ENCODE measurements around the gene FOXP3.

DNA sequence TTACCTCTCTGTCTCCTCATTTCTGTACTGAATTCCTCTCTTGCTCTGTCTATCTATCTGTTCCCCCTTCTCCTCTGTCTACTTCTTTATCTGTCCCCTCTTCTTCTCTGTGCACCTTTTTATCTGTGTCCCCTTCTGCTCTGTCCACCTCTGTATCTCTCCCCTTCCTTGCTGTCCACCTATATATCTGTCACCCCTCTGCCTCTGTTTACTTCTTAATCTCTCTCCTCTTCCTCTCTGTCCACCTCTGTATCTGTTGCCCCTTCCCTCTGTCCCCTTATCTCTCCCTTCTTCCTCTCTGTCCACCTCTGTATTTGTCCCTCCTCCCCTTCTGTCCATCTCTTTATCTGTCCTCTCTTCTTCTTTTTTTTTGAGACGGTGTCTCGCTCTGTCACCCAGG, 20.3 kb downstream of the FOXP3 start:
- TF ChIP-seq, protein P1, sequence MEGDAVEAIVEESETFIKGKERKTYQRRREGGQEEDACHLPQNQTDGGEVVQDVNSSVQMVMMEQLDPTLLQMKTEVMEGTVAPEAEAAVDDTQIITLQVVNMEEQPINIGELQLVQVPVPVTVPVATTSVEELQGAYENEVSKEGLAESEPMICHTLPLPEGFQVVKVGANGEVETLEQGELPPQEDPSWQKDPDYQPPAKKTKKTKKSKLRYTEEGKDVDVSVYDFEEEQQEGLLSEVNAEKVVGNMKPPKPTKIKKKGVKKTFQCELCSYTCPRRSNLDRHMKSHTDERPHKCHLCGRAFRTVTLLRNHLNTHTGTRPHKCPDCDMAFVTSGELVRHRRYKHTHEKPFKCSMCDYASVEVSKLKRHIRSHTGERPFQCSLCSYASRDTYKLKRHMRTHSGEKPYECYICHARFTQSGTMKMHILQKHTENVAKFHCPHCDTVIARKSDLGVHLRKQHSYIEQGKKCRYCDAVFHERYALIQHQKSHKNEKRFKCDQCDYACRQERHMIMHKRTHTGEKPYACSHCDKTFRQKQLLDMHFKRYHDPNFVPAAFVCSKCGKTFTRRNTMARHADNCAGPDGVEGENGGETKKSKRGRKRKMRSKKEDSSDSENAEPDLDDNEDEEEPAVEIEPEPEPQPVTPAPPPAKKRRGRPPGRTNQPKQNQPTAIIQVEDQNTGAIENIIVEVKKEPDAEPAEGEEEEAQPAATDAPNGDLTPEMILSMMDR (IDR thresholded peaks at IDR 0.05): no peak
- no peak for TF ChIP-seq POLR2A (IDR thresholded peaks at IDR 0.05)

Measured in vagina (tissue), 2 donors.